Activated CD4-positive, alpha-beta T cell treated with anti-CD3 and anti-CD28 coated beads for 48 hours (primary cell): ENCODE measurements around the gene PLEKHA6.

Experiments used
- DNase-seq: peaks from one replicate; pipeline ENCODE4 v3.0.0-alpha.2; 2020

PLEKHA6 gene

GRCh38 chr1:204176049-204176448 is 183.7 kb downstream of the PLEKHA6 start:
- no peak for DNase-seq

- DNase-seq = no peak
These were observed 184.8 kb downstream of the PLEKHA6 start for GRCh38 chr1:204174958-204175357.

GRCh38 chr1:204172404-204173029 is 187.2 kb downstream of the PLEKHA6 start:
- DNase-seq = no peak

GRCh38 chr1:204171751-204172178 is 188.0 kb downstream of the PLEKHA6 start:
- DNase-seq = no peak

- DNase-seq = no peak
These were observed 189.1 kb downstream of the PLEKHA6 start for GRCh38 chr1:204170494-204171155.

- DNase-seq = no peak
These were observed 189.9 kb downstream of the PLEKHA6 start for GRCh38 chr1:204169858-204170257.
